ENCODE measurements around the gene NIP7.

GRCh38 chr16:69323415-69323814, 16.2 kb upstream of the NIP7 start:
- TF ChIP-seq CTCF (IDR thresholded peaks at IDR 0.05) (no peak), POLR2AphosphoS5 (IDR thresholded peaks at IDR 0.05; ENCODE audit: low read depth, low read length) (no peak), REST (IDR thresholded peaks at IDR 0.05; ENCODE audit: insufficient read depth in 1 of 2, low read depth in 2 of 2, low read length in 1 of 2) (no peak), TCF7L2 (IDR thresholded peaks at IDR 0.05; ENCODE audit: low read depth, low read length) (no peak), SIN3A (IDR thresholded peaks at IDR 0.05; ENCODE audit: borderline replicate concordance, insufficient read depth, low read depth, low read length) (no peak)

All from Panc1 (cell line).